Breast epithelium (tissue), 3 donors: ENCODE measurements around the gene SPATA3.

Source experiments
- POLR2A ChIP-seq: fragments of 450-650 bp; IDR thresholded peaks from one replicate; pipeline ENCODE4 v1.6.1; 2016; ENCODE audit warnings: antibody characterized with exemption, mild to moderate bottlenecking, moderate library complexity
- POLR2AphosphoS5 ChIP-seq, 3 donors: sonication (generic); formaldehyde crosslinking; IDR thresholded peaks; one replicate each; pipeline ENCODE4 v1.6.1; 2017; ENCODE audit warnings: antibody characterized with exemption in 3 of 3
- TF ChIP-seq, protein P1 (sequence below), 3 donors: fragments of 450-650 bp; IDR thresholded peaks; one replicate each; pipeline ENCODE4 v1.5.1; 2016 to 2017; ENCODE audit warnings: antibody characterized with exemption in 3 of 3, mild to moderate bottlenecking in 3 of 3, moderate library complexity in 3 of 3

DNA sequence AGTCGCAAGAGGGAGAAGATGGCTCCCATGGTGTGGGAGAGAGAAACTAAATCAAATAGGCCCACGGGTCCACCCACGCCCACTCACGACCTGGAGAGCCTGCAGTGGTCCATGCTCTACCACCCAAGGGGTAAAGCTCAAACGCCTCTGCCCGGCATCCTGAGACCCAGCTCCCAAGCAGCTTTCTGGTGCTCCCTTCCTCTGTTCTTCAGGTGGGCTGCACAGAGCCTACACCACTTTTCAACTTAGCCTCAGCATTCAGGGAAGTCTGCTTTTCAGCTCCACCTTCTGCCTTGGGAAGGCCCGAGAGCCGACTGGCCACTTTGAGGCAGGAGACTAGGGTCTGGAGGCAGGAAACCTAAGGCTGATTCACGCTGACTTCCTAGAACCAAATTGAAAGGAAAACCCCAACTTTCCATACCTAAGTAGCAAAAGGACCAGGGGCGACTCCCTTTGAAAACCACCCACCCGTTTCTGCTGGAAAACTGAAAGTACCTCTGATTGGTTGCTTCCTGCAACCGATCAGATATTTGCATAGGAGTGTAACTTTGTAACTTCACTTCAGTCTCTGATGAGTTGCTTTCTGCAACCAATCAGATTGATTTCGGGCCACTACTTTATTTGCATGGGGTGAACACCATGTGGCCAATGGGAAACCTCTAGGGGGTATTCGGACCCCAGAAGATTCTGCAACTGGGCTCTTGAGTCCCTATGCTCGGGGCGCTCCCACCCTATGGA lies 26.8 kb upstream of the SPATA3 start:
- no peak for TF ChIP-seq POLR2AphosphoS5 (IDR thresholded peaks at IDR 0.05)
- TF ChIP-seq, protein P1, sequence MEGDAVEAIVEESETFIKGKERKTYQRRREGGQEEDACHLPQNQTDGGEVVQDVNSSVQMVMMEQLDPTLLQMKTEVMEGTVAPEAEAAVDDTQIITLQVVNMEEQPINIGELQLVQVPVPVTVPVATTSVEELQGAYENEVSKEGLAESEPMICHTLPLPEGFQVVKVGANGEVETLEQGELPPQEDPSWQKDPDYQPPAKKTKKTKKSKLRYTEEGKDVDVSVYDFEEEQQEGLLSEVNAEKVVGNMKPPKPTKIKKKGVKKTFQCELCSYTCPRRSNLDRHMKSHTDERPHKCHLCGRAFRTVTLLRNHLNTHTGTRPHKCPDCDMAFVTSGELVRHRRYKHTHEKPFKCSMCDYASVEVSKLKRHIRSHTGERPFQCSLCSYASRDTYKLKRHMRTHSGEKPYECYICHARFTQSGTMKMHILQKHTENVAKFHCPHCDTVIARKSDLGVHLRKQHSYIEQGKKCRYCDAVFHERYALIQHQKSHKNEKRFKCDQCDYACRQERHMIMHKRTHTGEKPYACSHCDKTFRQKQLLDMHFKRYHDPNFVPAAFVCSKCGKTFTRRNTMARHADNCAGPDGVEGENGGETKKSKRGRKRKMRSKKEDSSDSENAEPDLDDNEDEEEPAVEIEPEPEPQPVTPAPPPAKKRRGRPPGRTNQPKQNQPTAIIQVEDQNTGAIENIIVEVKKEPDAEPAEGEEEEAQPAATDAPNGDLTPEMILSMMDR (IDR thresholded peaks at IDR 0.05) = no peak
- no peak for TF ChIP-seq POLR2A
